Progenitor cell of endocrine pancreas (in vitro differentiated cells): ENCODE data around the gene SLC12A1. TPM values are rescaled to one million over a fixed set of nuclear protein-coding genes. Genes with fewer than 3 reads are reported as not detected.

Experiments used
- DNase-seq: peaks from one replicate; pipeline ENCODE4 v3.0.0; 2021; ENCODE audit warnings: low spot score; ENCODE audit not compliant: unreplicated experiment
- H3K27ac Mint-ChIP-seq: 2 replicates; pipeline ENCODE4 v1.8.0; 2021; ENCODE audit warnings: mild to moderate bottlenecking, moderate library complexity, mixed read lengths
- H3K27me3 Mint-ChIP-seq: 2 replicates; pipeline ENCODE4 v1.8.0; 2021; ENCODE audit warnings: mixed read lengths
- H3K36me3 Mint-ChIP-seq: 2 replicates; pipeline ENCODE4 v1.8.0; 2022; ENCODE audit warnings: mixed read lengths; ENCODE audit not compliant: insufficient read depth
- H3K4me1 Mint-ChIP-seq: 2 replicates; pipeline ENCODE4 v1.8.0; 2021; ENCODE audit warnings: low read depth, mixed read lengths
- H3K4me3 Mint-ChIP-seq: 2 replicates; pipeline ENCODE4 v1.8.0; 2021; ENCODE audit warnings: low read depth, mild to moderate bottlenecking, moderate library complexity, mixed read lengths
- H3K9me3 Mint-ChIP-seq: 2 replicates; pipeline ENCODE4 v1.8.0; 2021; ENCODE audit warnings: low read depth, mixed read lengths
- CTCF ChIP-seq: fragments of 200-600 bp; sonication (generic); IDR thresholded peaks from one replicate; pipeline ENCODE4 v1.5.0; 2021; ENCODE audit warnings: antibody characterized with exemption, mild to moderate bottlenecking; ENCODE audit not compliant: unreplicated experiment
- total RNA-seq: library from RNA; stranded (reverse); gene quantifications from 2 replicates; pipeline ENCODE4 v1.2.1, GENCODE V29; 2021

The SLC12A1 gene
- total RNA-seq, 1 donor from 2014 or later, result not detected

- TF ChIP-seq CTCF, result no peak
- DNase-seq, result no peak
- H3K4me3 Mint-ChIP-seq, result no peak overlapping the region
- H3K9me3 Mint-ChIP-seq, result no peaks in the 10 kb centered on the region
- H3K4me1 Mint-ChIP-seq, result no peaks in the 10 kb centered on the region
- H3K27ac Mint-ChIP-seq, result no peak overlapping the region
- no peaks in the 10 kb centered on the region for H3K36me3 Mint-ChIP-seq
- H3K27me3 Mint-ChIP-seq, result no peaks in the 10 kb centered on the region
Measured at GRCh38 chr15:48267766-48268165, 61.7 kb downstream of the SLC12A1 start.

- H3K27me3 Mint-ChIP-seq, result no peaks in the 10 kb centered on the region
- no peaks in the 10 kb centered on the region for H3K4me1 Mint-ChIP-seq
- H3K36me3 Mint-ChIP-seq, result no peaks in the 10 kb centered on the region
- H3K4me3 Mint-ChIP-seq, result no peak overlapping the region
- TF ChIP-seq CTCF, result no peak
- H3K27ac Mint-ChIP-seq, result no peak overlapping the region
- no peaks in the 10 kb centered on the region for H3K9me3 Mint-ChIP-seq
- no peak for DNase-seq
Measured at GRCh38 chr15:48273049-48273448, 66.9 kb downstream of the SLC12A1 start.

- Mint-ChIP-seq H3K4me3 (no peak overlapping the region), H3K27ac (no peak overlapping the region)
Measured at GRCh38 chr15:48278666-48279065, 72.6 kb downstream of the SLC12A1 start.

GRCh38 chr15:48279608-48280007 is 73.5 kb downstream of the SLC12A1 start:
- Mint-ChIP-seq H3K9me3 (no peaks in the 10 kb centered on the region), H3K4me1 (no peaks in the 10 kb centered on the region), H3K4me3 (no peak overlapping the region), H3K27ac (no peak overlapping the region), H3K27me3 (peaks cover 7% of the 10 kb centered on the region), H3K36me3 (no peaks in the 10 kb centered on the region)
- DNase-seq, result no peak
- no peak for TF ChIP-seq CTCF

More at GRCh38 chr15:48278666-48279065, 72.6 kb downstream of the SLC12A1 start:
- H3K27me3 Mint-ChIP-seq, result peaks cover 4% of the 10 kb centered on the region
- no peaks in the 10 kb centered on the region for H3K4me1 Mint-ChIP-seq
- H3K36me3 Mint-ChIP-seq, result no peaks in the 10 kb centered on the region
- no peaks in the 10 kb centered on the region for H3K9me3 Mint-ChIP-seq
- no peak for TF ChIP-seq CTCF
- no peak for DNase-seq

GRCh38 chr15:48281674-48282073 is 75.6 kb downstream of the SLC12A1 start:
- Mint-ChIP-seq H3K27me3 (peaks cover 10% of the 10 kb centered on the region), H3K9me3 (no peaks in the 10 kb centered on the region), H3K27ac (no peak overlapping the region), H3K4me1 (no peaks in the 10 kb centered on the region), H3K36me3 (no peaks in the 10 kb centered on the region), H3K4me3 (no peak overlapping the region)
- no peak for TF ChIP-seq CTCF
- no peak for DNase-seq
